NCI-H2227 (cell line): ENCODE data around the gene ACLY.
"Not testable (repeated sequence)": the region's sequence is repeated elsewhere in the genome, so short reads cannot be mapped to it uniquely, and the experiment has no call there.

ENCODE experiments used
- DNase-seq: peaks from one replicate; lab custom pipeline; 2025; ENCODE audit not compliant: unreplicated experiment; lab: John Stamatoyannopoulos, UW

ACLY gene

GRCh38 chr17:41873559-41874292 is 45.0 kb downstream of the ACLY start:
- no peak for DNase-seq

- no peak for DNase-seq
Measured at GRCh38 chr17:41871789-41872188, 47.0 kb downstream of the ACLY start.

- no peak for DNase-seq
Measured at GRCh38 chr17:41870627-41871026, 48.1 kb downstream of the ACLY start.

GRCh38 chr17:41870097-41870496 is 48.7 kb downstream of the ACLY start:
- no peak for DNase-seq

- DNase-seq = no peak
Measured at GRCh38 chr17:41869426-41869825, 49.3 kb downstream of the ACLY start.

- DNase-seq = no peak
Measured at GRCh38 chr17:41868568-41868967, 50.2 kb downstream of the ACLY start.

GRCh38 chr17:41865596-41865893 is 53.2 kb downstream of the ACLY start:
- no peak for DNase-seq

GRCh38 chr17:41864836-41865595 is 53.7 kb downstream of the ACLY start, which contains the start of gene KLHL11:
Gene KLHL11 (minus strand): TSS chr17:41865423. CDS start chr17:41865370, 53 bp downstream.
- peak; percentile 94 for DNase-seq

GRCh38 chr17:41864498-41864835 is 54.3 kb downstream of the ACLY start:
- no peak for DNase-seq

- DNase-seq = peak; percentile 21
Measured at GRCh38 chr17:41863074-41863848, 55.5 kb downstream of the ACLY start.

- peak; percentile 78 for DNase-seq
Measured at GRCh38 chr17:41860254-41860931, 58.4 kb downstream of the ACLY start.

- DNase-seq = not testable (repeated sequence)
Measured at GRCh38 chr17:41851382-41851781, 67.4 kb downstream of the ACLY start.

GRCh38 chr17:41849251-41849990 is 69.3 kb downstream of the ACLY start:
- DNase-seq = no peak

- DNase-seq = no peak
Measured at GRCh38 chr17:41848788-41849187, 70.0 kb downstream of the ACLY start.

- no peak for DNase-seq
Measured at GRCh38 chr17:41844971-41845370, 73.8 kb downstream of the ACLY start.

GRCh38 chr17:41840781-41841180 is 78.0 kb downstream of the ACLY start:
- DNase-seq = not testable (repeated sequence)

- not testable (repeated sequence) for DNase-seq
Measured at GRCh38 chr17:41839448-41839847, 79.3 kb downstream of the ACLY start.

GRCh38 chr17:41837761-41838538 is 80.8 kb downstream of the ACLY start, which contains the start of gene KLHL10:
Gene KLHL10 (plus strand): TSS chr17:41837825. CDS start chr17:41837933, 108 bp downstream.
- no peak for DNase-seq

GRCh38 chr17:41836550-41837196 is 82.1 kb downstream of the ACLY start:
- no peak for DNase-seq
